SKM-1 treated with dmso at 0.1 percent for 144 hours (cell line): Measurements from ENCODE around the gene RAB44.
"Not testable (repeated sequence)": the region's sequence is repeated elsewhere in the genome, so short reads cannot be mapped to it uniquely, and the experiment has no call there.

Experiments used
- DNase-seq: peaks from one replicate; lab custom pipeline; 2025; ENCODE audit not compliant: unreplicated experiment; lab: John Stamatoyannopoulos, UW

Gene RAB44

GRCh38 chr6:36697481-36697903, at the start of gene RAB44:
TSS of gene RAB44 (plus strand) at chr6:36697826. CDS start at chr6:36704236, 6,410 bp downstream.
- peak; percentile 91 for DNase-seq

DNA sequence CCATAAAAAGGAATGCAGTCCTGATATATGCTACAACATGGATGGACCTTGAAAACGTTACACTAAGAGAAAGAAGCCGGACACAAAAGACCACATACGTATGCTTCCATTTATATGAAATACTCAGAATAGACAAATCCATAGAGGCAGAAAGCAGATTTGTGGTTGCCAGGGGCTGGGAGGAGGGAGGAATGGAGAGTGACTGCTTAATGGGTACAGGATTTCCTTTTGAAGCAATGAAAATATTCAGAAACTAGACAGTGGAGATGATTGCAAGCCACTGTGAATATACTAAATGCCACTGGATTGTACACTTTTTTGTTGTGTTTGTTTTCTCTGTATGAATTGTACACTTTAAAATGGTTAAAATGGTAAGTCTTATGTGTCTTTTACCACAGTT, 48.5 kb upstream of the RAB44 start:
- no peak for DNase-seq

DNA sequence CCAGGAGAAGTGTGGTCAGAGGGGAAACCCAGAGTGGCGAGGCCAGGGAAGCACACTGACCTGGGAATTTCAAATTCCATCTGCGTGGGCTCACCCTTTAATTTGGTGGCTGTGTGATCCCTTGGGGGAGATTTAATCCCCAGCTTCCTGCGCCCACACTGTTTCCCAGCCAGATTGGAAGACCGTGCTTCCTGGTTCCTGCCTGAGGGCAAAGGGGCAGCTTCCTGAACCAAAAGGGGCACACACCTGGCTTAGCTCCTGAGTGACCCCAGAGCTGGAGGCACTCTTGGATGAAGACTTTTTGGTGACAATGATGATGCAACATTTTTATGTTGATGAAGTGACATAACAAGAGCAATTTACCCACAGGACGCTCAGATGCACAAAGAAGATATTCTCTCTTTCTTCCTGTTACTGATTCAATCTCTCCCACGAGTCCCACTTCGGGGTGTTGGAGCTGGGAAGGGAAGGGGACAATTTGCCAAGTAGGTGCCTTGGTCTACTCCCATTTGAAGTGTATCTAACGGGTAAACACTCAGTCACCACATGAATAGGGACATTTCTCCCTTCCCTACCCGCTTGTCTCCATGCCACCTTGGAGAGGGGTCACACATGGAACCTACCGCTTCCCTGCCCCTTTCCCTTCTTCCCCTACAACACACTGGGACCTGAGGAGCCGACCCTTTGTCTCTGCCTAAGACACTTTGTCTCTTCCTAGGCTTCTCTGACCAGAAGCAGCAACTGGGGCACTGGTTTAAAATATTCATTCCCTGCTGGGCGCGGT, 47.7 kb upstream of the RAB44 start:
- DNase-seq = no peak

DNA sequence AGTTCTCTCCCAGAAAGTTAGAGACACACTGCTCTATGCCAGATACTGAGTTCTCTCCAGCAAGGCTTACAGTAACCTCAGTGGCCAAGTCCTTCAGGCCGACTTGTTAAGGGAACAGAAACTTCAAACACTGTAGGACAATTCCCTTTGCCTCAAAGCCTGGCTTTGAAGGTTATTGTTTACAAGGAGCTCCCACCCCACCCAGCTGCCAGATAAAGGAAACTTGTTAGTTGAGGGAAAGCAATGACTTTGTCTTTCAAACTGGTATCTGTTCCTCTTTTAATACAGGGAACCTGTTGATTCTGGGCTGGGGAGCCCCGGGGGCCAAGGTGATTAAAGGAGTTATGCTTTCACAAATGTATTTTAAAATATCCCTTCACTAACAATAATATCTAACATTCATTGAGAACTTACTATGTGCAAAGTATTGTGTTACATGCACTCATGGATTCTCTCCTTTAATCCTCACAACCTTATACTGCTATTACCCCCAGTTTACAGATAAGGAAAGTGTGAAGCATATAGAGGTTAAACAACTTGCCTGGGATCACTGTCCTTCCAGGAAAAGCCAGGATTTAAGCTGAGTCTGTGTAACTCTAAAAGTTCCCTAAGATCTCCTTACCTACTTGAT, 46.7 kb upstream of the RAB44 start:
- DNase-seq = peak; percentile 68

DNA sequence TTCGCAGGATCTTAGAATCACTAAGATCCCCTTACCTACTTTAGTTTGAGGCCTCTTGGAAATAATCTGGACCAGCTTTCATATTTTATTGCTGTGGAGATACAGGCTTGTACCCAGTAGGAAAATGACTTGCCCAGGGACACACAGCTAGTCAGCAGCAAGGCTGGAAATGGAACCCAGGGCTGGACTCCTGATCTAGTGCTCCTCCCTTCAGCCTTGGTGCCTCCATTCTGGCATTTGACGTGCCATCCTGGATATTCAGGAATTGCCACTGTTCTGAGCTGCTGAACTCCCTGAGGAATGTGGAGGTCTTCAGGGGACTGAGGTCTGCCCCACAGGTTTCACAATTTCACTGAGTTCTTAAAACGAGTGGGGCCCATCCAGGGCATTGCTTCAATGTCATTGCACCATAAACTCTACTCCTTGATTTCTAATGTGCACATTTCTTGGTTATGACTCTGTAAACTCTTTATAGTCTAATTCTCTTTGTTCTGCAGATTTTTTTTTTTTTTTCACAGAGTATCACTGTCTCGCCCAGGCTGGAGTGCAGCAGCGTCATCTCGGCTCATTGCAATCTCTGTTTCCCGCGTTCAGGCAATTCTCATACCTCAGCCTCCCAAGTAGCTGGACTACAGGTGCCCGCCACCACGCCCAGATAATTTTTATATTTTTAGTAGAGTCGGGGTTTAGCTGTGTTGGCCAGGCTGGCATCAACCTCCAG, 45.8 kb upstream of the RAB44 start:
- no peak for DNase-seq

DNA sequence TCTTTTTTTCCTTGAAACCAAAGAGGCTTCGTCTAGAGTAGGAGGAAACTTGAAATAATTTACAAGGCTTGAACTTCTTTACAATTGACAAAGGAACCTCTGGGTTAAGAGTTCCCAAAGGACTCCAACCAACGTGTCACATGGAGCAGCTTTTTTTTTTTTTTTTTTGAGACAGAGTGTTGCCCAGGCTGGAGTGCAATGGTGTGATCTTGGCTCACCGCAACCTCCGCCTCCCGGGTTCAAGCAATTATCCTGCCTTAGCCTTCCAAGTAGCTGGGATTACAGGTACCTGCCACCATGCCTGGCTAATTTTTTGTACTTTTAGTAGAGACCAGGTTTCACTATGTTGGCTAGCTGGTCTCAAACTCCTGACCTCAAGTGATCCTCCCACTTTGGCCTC, 43.2 kb upstream of the RAB44 start:
- not testable (repeated sequence) for DNase-seq

GRCh38 chr6:36655085-36655724, 42.4 kb upstream of the RAB44 start:
- no peak for DNase-seq

- no peak for DNase-seq
Measured at GRCh38 chr6:36656441-36656840, 41.2 kb upstream of the RAB44 start.

DNA sequence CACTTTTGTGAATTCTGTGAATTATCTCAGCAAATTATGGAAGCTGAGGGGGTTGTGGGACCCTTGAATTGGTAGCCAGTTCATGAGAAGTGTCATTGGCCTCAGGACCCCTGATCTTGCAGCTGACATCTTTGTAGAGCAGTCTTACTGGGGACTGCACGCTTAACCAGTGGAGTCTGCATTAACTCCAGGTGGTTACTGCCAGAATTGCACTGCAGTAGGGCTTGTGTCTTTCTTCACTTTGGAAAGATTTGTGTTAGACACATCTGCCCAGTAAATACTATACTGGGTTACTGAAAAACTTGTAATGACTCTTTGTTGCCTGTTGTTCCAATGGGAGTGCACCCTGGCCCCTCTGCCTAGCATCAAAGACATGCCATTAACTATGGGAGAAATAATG, 40.4 kb upstream of the RAB44 start:
- DNase-seq = no peak

DNA sequence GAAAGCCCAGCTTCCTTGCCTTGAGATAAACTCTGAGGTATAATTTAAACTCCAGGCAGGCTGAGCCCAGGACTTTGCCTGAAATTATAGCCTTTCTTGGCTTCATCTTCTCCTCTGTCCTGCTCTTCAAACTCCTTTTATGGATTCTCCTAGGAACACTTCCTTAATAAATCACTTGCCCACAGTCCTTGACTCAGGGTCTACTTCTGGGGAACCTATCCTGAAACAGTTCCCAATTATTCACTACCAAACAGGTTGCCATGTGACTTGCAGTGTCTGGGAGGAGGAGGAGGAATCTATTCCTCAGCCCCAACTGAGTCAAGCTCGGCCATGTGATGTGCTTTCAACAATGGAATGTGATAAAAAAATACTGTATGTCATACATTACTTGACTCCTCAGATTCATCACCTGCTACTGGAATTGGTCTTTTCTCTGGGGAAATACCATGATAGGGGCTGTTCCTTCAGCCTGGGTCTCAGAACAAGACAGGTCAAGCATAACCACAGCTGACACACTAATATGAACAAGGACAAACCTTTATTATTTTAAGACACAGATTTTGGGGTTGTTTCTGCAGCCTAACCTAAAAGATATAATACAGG, 39.6 kb upstream of the RAB44 start:
- no peak for DNase-seq

DNA sequence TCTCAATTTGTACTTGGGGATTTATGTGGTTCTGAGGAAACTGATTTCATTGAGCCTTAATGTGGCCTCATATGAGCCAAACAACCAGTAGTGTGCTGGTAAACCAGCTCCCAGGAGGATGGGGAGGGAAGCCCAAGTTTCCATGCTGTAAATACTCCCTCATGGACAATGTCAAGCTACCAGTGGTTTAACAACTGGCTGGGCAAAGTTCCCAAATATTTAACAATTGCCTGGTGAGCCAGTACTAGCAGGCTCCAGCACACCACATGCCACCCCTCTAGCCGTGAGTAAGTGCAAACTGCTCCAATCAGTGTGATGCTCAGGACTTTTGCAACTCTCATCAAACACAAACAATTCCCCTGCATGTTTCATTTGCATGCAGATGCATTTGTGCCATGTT, 38.4 kb upstream of the RAB44 start:
- DNase-seq = no peak

GRCh38 chr6:36660771-36661471, 36.7 kb upstream of the RAB44 start:
- DNase-seq = no peak

- no peak for DNase-seq
Measured at GRCh38 chr6:36662380-36662779, 35.2 kb upstream of the RAB44 start.

DNA sequence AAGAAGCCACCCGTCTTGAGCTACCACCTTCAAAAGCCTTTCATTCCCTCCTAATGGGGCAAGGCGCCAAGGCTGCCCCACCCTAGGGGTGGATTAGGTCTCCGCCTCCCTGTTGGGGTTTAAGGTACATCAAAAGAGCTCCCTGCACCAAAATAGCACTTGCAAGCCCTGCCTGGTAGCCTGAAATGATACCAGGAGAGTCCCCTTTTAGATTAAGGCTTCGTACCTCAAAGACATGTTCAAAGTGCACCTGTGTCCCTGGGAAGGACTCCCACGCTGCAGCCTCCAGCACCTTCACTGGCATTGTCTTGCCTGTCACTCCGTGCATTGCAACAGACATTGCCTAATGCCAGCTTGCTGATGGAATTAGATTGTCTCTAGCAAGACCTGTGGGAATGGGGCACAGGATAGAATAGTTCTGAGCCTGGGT, 34.8 kb upstream of the RAB44 start:
- DNase-seq = no peak

GRCh38 chr6:36663504-36664446, 33.9 kb upstream of the RAB44 start:
- no peak for DNase-seq

DNA sequence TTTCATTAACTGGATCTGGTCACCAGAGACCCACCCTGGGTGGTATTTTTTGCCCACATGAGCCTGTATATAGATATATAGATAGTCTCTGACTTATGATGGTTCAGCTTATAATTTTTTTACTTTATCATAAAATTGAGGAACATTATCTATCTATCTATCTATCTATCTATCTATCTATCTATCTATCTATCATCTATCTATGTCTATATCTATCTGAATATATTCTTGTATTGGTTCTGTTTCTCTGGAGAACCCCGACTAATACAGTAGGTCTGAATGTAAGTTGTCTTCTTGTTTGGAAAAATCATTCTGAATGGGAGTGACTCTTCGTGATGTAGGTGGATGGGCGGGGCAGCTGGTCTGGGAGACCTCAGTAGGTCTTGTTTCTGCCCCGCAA, 32.4 kb upstream of the RAB44 start:
- no peak for DNase-seq

DNA sequence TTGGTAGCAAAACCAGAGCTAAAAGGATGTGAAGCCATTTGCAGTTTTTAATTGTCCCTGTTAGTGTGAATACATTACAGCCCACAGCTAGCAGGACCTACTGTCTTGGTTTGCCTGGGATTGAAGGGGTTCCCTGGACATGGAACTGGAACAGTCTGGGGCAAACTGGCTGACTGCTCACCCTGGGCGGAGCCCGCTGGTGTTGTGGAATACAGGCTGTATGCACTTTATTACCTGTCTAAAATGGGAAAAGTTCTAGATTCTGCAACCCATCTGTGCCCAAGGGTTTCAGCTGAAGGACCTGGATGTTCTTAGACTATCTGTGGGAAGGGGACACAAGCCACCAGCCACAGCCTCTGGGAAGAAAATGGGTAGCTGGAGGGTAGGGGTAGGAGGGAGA, 31.3 kb upstream of the RAB44 start:
- no peak for DNase-seq

DNA sequence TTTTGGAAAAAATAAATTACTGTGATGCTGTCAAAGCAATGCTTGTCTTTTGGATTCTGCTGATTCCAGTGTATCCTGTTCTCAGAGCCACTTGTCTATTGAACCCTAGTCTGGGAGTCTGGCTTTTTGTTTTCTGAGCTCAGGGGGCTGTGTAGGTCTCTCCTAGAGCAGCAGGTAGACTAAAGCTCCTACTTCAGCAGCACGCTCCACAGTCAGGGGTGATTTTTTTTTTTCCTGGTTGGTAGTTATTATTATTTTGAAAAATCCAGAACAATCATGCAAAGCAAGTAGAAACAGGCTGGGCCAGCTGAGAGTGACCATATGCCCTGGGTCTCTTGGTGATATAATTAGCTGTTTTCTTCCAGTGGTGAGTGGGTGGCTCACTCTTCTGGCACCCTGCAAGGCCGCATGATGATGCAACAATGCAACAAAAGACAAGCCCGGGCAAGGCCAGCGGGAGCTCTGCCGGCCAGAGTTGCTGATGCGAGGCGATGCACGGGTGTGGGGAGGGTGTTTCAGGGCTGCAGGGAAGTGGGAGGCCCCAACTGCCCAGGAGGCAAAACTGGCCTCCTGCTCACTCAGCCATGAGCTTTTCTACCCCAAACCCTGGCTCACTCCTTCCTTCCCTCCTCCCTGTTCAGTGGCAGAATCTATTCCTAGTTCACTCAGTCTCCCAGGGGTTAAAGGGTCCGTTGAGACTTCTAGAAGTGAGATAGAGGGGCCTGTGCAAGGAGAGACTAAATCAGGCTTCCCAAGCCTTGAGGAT, 30.6 kb upstream of the RAB44 start:
- peak; percentile 95 for DNase-seq

DNA sequence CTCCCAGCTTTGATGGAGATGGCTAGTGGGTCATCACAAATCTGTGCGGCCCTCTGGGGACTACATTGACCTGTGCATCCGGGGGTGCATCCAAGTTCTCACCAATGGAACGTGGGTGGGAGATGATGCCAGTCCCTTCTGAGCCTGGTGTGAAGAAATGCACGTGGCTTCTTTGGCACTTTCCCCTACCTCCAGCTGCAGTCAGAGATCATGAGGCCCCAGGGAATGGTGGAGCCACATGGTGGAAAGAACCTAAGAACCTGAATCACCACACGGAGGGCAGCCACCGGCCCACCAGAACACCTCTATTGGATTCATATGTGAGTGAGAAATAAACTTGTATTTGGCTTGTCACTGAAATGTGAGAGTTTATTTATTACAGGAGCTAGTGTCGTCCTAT, 29.0 kb upstream of the RAB44 start:
- no peak for DNase-seq
